Hindlimb muscle (tissue), 1 donor: ENCODE results near the gene ETS1. TPM values are rescaled to one million over a fixed set of nuclear protein-coding genes. Genes with fewer than 3 reads are reported as not detected.

Source experiments
- DNase-seq: peaks from one replicate; pipeline ENCODE4 v3.0.0-alpha.2; 2013
- polyA plus RNA-seq: library from polyadenylated mRNA; unstranded; fragments of 120-200 nt; gene quantifications from one replicate; pipeline ENCODE4 v1.2.1, GENCODE V29; 2013; ENCODE audit not compliant: insufficient read length

Gene ETS1
- polyA plus RNA-seq, 1 donor: 52.4 TPM

DNA sequence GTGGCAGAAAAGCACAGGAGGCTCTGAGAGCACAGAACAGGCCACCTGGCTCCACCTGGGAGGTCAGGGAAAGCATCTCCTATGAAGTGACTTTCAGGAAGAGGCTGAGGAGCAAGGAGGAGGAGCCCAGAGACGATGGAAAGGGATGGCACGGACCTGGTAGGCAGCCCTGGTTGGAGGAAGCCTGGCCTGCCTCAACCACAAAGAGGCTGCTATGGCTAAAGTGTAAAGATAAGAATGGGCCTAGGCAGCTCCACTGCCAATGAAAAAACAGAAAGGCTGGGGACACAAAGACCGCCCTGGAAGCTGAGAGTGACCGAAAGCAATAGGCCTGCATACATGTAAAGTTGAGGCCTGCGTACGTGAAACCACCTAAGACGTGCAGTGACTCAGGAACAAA lies 31.2 kb upstream of the ETS1 start:
- no peak for DNase-seq

DNA sequence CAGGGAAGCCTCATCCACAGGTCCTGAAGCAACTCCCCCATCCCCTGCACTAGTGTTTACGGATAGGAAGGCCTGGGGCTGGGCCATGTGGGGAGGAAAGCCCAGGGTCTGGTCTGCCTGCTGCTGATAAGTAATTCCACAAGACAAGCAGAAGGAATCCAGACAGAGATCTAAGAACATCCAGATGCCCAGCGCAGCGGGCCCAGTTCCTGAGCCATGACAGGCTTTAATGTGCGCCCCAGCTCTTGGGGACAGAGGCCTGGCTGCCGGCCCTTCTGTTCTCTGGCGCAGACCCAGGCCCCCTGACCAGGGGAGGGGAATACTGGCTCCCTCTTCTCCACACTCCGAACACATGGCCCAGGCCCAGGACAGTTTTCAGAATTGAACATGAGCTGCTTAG lies 28.8 kb upstream of the ETS1 start:
- DNase-seq: no peak

DNA sequence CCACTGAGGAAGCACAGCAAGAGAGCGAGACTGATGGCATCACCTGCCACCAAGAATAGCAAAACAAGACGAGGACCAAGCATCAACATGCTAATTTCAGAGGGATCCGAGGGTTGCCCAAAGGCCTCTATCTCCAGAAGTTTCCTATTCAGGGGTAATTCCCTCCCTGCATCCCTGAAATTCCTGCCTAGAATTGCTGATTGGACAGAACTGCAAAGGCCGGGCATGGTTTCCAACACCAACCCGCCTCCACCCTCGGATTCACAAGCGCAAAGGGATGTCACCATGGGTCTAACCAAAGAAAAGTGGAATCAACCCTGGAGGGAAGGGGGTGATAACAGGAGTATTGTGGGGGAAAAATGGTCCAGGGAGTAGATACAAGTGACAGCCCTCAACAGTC lies 28.3 kb upstream of the ETS1 start:
- no peak for DNase-seq

DNA sequence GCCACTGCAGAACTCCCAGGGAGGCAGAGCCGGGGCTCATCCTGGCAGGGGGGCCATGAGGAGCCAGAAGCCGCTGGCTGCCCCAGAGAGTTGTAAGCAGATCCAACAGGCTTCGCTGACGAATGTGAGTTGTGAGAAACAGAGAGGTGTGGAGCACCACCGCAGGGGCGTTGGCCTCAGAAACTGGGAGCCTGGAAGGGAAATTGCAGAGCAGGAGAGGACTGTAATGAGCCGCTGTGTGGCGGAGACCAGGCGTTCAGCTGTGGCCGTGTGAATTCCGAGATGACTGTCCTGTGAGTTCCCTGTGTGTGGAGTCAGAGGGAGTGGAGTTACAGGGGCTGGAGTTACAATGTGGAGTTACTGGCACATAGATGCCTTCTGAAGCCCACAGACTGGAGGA lies 27.7 kb upstream of the ETS1 start:
- no peak for DNase-seq

DNA sequence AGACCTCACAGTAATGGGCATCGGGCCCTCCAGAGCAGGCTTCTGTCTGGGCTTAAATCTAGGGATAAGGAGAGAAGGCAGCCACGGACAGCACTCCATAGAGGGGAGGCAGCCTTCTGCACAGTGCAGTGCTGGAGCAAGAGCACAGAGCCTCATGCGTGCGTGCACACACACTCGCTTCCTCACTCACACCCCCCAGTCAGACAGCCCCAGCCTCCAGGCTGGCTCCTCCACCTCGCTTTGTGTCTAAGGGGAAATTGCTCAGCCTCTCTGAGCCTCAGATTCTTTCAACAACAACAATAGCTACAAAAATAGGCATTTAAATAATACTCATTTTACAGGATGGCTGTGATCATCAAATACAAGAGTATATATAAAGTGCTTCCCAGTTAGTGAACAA lies 26.7 kb upstream of the ETS1 start:
- no peak for DNase-seq

DNA sequence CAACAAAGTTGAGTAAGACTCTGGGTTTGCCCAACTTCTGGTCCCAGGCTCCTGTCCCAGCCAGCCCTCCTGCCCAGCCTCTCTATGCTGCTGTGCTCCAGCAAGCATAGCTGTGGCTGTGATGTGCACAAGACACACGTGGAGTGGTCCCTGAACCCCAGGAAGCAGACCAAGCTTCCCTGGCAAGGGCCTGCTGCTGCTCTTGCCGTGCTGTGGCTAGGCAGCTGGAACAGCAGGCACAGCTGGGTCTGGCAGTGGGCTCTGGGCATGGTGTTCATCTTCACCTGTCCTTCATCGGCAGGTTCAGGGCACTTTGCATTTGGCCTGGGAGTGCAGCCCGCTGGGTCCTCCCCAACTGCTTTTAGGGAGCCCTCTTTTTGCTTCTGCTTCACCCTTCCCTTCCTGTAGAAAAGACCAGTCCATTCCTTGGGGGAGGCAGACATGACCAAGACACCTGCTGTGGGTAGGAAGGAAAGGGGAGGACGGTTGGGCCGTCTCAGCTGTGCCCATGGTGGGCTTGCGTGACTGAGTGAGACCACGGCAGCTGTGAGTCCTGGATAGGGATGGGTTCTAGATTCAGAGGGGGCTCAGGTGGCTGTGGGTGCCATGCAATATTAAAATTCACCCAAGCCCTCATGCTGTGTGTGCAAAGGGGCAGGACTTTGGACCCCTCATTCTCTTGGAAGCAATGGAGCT lies 26.1 kb upstream of the ETS1 start:
- no peak for DNase-seq

DNA sequence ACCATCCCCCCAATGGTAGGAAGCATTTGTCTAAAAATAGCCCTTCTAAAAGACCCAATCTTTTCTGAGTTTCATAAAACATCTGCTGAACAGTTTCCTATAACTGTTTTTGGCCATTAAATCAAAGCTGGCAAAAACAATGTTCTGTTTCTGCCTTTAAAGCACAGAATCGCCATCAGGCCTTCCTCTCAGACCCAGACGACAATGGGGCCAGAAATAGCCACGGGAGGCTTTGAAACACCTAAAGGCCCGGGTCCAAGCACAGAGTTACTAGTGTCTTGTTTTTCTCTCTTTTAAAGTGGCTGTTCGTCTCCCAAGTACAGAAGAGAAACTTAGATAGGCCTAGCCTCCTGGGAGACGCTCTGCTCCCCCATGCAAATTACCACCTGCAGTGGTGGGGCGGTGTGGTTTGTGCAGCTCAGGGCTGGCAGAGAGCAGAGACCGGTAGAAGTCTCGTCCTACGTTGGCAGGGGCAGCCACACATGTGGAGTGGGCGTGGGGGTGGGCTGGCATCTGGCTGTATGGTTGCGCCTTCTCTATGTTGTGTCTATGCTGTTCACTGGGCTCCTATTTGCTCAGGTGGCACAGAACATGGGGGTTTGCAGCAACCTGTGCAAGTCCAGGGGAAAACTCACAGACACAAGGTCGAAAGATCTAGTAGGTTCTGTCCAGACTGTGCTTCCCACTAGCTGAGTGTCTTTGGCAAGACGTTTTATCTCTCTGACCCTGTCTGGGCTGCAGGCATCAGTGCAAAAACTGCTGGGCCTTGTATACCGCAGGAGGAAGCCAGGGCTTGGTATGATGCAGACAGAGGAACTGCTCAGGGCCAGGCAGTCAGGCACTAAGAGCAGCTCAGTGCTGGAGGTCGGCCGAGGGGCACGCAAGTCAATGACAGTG lies 23.6 kb upstream of the ETS1 start:
- DNase-seq: no peak

DNA sequence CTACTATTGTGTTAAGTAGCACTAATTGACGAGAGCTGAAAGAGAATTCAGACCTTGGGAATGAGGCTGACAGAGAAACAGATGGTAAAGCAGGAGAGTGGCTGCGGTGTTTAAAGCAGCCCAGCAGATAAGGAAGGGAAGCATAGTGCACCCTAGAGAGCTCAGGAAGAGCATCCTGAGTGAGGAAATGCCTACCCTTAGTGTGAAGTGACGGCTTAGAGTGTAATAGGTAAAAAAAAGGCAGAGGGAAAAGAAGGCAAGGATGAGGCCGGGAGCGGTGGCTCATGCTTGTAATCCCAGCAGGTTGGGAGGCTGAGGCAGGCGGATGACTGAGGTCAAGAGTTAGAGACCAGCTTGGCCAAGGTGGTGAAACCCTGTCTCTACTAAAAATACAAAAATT lies 22.4 kb upstream of the ETS1 start:
- DNase-seq: no peak

DNA sequence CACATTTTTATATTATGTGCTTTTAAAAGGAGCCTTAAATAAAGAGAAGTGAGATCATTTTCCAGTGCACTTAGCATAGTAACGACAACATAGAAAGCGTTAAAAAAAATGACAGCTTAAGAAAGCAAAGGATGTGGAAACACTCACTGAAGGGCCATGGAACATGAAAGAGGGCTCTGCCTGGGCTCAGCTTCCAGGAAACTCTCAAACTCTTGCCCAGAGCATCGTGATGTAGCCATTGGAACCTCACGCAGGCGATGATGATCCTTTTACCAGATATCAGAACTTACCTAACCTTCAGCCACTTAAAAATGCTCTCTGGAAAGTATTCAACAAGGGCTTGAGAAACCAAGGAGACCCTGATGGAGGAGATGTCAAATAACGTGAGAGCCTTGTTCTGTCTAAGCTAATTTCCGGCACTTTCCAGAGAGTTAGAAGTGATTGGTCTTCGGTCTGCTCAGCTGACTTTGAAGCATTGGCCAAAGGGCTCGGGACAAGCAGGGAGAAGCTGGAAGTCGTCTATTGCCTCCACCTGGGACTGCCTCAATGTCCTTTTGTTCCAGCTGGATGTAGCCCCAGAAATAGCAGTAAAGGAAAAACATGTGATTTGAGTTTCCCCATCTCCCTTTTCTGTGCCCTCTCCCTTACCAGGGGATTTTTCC lies 21.5 kb upstream of the ETS1 start:
- peak; percentile 74 for DNase-seq

DNA sequence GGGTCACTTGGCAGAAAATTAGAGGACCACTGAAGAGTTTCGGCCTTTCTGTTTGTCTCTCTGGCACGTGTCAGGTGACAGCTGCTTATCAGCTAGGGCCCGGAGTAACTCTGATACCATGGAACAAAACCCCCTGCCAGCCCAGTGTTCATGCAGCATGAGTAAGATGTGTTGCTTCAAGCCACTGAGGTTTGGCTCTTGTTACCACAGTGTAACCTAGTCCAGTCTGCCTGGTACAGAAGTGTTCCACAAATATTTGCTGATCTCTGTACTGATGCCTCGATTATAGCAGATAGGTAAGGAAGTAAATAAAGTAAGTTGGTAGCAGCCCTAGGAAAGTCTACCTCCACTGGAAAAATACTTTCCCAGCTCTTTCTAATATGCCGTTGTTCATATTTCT lies 20.5 kb upstream of the ETS1 start:
- no peak for DNase-seq

DNA sequence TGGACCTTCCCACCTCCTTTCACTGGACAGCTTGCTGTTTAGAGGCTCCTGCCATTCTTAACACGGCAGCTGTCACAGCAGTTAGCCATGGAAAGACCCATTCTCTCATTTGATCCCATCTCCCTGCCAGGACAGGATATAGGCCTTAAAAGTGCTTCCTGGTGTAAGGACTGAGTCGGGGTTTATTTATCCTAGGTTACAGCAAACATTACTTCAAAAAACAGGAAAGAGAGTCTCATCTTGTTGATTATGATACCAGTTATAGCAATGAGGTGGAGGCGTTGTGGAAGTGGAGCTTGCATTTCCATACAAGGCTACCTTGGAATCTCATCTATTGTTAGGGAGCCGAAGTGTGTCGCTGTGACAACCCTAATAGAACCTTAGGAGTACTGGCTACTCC lies 17.4 kb upstream of the ETS1 start:
- no peak for DNase-seq

DNA sequence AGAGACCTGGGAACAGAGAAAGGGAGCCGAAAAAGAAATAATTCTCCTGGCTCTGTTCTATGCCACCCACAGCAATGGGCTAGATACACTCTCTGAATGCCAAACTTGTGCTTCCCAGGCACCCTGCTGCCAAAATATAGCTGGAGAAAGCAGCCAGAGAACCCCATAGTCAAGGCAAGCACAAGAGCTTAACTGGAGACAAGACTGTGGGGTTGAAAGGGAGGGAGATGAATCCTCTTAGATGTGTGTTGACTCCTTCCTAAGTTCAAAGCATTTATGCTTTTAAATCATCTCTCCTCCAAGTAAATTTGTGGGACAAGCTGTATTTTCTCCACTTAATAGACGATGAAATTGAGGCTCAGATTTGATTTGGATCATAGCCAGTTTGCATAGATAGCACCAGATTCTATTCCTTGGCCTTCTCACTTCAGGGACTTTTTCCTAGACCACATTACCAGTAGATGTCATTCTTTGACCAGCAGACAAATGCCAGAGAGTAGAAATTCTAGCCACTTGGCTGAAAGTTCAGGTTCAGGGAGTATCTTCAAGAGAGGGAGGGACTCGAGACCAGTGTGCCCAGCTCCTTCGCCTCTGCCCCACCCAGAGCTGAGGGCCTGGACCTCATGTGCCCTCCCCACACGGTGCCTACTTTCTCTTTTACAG lies 16.5 kb upstream of the ETS1 start:
- DNase-seq: no peak

DNA sequence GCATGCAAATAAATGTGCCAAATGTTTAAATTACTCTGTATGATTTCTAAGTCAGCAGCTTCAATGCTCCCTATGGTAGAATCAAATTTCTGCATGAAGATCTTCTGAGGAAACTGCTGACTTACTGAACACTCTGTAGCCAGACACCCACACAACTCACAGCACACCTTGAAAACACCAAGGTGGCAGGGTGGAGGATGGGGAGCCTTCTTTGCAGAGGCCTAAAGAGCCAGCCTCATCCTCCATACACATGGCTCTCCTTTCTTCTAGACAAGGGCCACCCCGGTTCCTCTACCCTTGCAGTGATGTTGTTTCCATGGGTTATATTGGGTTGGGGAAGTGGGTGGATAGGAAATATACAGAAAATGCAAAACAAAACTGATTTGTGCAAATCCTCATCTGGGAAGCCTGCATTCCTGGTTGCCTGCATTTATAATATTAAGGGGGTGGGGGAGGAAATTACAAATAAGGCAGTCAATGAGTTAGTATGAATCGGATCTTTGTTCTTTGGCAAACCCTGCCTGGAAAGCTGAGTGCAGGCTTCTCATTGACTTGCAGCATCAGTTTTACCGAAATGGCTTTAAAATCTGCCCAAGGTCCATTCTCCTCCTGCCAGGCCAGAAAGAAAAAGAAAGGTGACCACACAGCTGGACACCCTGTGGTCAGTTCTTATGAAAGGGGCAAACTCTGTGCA lies 15.8 kb upstream of the ETS1 start:
- DNase-seq: no peak

DNA sequence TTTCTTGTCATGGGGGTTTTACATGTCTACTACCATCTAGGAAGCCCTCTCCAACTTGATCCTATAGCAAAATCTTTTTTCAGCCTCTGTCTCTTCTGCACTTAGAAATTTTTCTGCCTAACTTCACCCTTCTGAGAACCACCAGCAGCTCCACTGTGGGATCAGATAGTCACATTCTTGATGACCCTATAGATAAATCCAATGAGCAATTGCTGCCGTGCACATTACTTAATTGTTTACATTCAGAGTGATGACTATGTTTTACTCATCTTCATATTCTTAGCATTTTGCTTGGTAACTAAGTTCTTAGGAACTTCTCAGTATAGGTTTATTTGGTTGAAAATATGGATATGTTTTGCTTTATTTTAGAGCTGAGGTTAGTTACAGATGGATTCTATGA lies 12.4 kb upstream of the ETS1 start:
- no peak for DNase-seq

DNA sequence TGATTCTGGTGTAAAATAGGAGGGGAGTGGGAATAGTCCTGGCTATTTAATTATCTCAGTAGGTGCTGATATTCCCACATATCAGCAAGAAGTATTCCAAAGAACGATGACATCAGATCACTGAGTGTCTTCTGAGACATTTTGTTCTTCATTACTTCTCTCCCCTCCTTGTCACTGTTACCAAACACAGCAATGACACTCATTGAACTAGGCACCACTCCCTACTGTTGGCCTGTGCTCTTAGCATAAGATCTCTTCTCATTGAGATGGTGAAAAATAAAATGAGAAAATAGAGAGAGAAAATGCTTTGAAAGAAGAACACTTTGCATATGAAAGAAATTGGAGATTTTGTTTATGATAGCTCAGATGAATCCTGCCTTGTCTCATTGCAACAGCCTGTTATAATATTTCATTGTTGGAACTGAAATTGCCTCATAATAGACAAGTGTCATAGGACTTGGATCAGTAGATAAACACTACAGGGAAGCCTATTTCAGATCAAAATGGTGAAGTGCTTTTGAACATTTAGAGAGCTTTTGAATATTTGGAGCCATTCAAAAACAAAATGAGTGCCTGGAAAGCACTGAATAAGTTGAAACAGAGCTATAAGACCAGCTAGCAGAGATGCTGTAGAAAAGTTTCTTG lies 11.3 kb upstream of the ETS1 start:
- DNase-seq: no peak

DNA sequence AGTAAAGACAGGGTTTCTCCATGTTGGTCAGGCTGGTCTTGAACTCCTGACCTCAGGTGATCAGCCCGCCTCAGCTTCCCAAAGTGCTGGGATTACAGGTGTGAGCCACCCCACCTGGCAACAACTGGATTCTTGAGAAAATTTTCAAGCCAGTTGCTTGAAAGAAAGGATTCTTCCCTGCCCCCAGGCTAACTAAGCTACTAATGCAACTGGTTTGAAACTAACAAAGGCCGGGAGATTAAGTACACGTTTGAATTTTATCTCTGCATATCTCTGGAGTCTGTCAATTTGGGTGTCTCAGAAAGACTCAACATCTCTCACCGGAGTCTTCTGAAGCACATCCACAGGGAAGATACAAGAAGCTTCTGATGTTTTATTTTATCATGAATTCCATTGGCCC lies 10.7 kb upstream of the ETS1 start:
- no peak for DNase-seq

DNA sequence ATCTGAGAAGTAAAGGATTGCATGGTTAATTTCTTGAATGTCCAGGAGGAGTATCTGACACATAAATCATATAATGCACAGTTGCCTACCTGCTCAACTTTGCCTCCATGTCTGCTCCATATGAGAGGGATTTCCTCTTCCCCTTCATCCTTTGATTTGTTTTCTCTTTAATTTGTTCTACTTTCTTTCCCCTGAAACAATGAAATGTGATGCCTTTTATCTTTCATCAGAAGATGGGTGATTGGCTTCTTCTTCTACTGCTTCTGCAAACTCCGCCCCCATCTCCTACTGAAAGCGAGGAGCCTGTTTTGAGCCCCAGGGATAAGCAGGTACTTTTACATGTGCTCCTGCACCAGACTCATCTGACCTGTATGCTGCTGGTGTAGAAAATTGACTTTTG lies 9.9 kb upstream of the ETS1 start:
- DNase-seq: no peak

DNA sequence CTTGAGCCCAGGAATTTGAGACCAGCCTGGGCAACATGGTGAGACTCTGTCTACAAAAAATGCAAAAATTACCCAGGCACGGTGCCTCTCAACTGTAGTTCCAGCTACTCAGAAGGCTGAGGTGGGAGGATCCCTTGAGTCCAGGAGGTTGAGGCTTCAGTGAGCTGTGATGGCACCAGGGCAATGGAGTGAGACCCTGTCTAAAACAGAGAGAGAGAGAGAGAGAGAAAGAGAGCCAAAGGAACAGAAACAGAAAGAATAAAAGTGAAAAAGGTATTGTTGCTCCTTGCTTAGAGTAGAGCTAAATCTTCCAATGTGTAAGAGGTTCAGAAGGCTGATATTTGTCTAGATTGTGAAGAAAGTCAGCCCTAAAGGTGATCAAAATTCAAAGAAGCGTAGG lies 8.9 kb upstream of the ETS1 start:
- no peak for DNase-seq

DNA sequence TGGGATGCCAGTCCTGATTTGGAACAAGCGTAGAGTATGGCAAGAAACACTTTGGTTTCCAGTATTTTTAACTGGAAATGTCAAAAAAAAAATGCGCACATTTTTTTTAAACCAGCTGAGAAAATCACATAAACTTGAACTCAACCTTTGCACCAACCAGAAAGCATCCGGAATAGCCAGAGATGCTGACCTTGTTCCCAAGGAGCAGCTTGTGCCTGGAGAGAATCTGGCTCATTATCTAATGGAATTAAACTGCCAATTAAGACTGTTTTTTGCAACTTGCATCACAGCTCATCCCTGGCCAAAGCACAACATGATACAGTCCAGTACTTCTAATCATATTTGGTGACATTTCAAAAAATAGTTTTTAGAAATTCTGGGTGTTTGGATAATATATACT lies 8.4 kb upstream of the ETS1 start:
- no peak for DNase-seq

DNA sequence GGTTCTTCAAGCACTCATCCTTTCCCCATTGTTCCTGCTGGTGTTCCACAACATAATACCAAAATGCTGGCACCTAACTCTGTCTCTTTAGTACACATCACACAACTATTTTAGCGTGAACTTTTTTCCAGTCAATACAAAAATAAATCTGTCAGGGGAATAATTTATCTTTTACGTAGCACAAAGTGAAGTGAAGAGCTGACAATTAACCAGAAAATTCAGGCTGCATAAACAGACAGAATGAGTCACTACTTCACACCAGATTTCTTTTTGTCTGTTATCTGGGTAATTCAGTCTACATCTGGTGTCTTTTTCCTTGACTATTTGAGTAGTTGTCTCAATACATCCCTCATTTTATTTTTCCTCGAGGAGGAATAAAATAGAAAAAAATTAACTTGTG lies 7.9 kb upstream of the ETS1 start:
- no peak for DNase-seq

DNA sequence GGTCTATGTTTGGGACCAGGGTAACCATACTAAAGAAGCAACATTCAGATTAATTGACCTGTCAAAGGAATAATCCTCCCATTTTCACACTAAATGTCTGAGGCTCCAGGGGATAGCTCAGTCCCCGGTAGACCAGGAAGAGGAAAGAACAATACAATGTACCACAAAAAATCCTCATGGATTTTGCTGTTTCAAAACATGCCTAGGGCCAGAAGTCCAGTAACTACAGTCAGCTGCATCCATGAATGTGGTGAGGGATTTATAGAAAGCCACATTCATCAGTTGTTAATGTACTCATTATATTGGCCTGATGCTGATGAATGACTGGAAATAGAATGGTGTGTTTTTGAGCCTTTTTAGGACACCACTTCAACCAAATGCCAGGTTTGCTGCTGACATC lies 6.9 kb upstream of the ETS1 start:
- no peak for DNase-seq

DNA sequence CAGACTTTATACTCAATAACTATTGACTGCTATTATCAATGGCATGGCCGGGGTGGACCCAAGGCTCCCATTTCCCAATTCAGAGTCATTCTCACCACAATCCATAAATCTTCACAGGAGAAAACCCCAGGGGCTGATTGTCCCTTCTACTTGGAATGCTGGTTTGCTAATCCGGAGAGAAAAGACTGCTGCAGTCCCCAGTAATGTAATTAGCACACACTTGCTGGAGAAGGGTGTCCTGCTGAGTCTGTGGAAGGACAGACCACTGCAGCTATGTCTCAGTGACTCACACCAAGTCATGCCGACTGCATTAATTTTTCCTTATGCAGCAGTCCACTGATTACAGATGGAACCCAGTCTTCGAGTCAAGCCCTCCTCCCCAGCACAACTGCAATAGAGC lies 5.9 kb upstream of the ETS1 start:
- no peak for DNase-seq
